ENCODE data around the gene NASP.

Gene NASP

GRCh38 chr1:45550401-45551351 is 33.2 kb upstream of the NASP start, which contains the start of gene AKR1A1:
Gene AKR1A1, plus strand, starts transcription at chr1:45550826. Its CDS starts 10,969 bp downstream, at chr1:45561795.
- H3K4me1 ChIP-seq (ENCODE audit: control insufficient read depth in 1 of 2, insufficient read depth in 2 of 2, low read length in 2 of 2) = peaks cover 0 to 18% of the 10 kb centered on the region in 2 donors
- peak within 1 kb of the TSS; percentile 94 for H3K27ac ChIP-seq (ENCODE audit: low read length)
- peak within 1 kb of the TSS; percentile 86 to 92 for H3K4me3 ChIP-seq (ENCODE audit: low read depth in 1 of 2, low read length in 2 of 2)
- H3K27me3 ChIP-seq (ENCODE audit: low read depth, low read length) = no peaks in the 10 kb centered on the region
- H3K36me3 ChIP-seq (ENCODE audit: control insufficient read depth in 1 of 2, insufficient read depth in 2 of 2, low read length in 2 of 2) = peaks cover 5 to 8% of the 10 kb centered on the region in 2 donors
- no peaks in the 10 kb centered on the region for H3K9me3 ChIP-seq (ENCODE audit: control insufficient read depth in 1 of 2, low read length in 2 of 2)

GRCh38 chr1:45551684-45552083 is 32.2 kb upstream of the NASP start:
- peak overlapping the region; percentile 86 to 92 for H3K4me3 ChIP-seq (ENCODE audit: low read depth in 1 of 2, low read length in 2 of 2)
- no peaks in the 10 kb centered on the region for H3K9me3 ChIP-seq (ENCODE audit: control insufficient read depth in 1 of 2, low read length in 2 of 2)
- peaks cover 8 to 12% of the 10 kb centered on the region in 2 donors for H3K36me3 ChIP-seq (ENCODE audit: control insufficient read depth in 1 of 2, insufficient read depth in 2 of 2, low read length in 2 of 2)
- H3K4me1 ChIP-seq (ENCODE audit: control insufficient read depth in 1 of 2, insufficient read depth in 2 of 2, low read length in 2 of 2) = peaks cover 0 to 18% of the 10 kb centered on the region in 2 donors
- peak overlapping the region; percentile 94 for H3K27ac ChIP-seq (ENCODE audit: low read length)
- no peaks in the 10 kb centered on the region for H3K27me3 ChIP-seq (ENCODE audit: low read depth, low read length)

GRCh38 chr1:45552331-45552730 is 31.5 kb upstream of the NASP start:
- H3K27me3 ChIP-seq (ENCODE audit: low read depth, low read length) = no peaks in the 10 kb centered on the region
- H3K4me3 ChIP-seq (ENCODE audit: low read depth in 1 of 2, low read length in 2 of 2) = peak overlapping the region in 1 of 2 donors; percentile 86
- peak overlapping the region; percentile 5 for H3K27ac ChIP-seq (ENCODE audit: low read length)
- peaks cover 8 to 12% of the 10 kb centered on the region in 2 donors for H3K36me3 ChIP-seq (ENCODE audit: control insufficient read depth in 1 of 2, insufficient read depth in 2 of 2, low read length in 2 of 2)
- no peaks in the 10 kb centered on the region for H3K9me3 ChIP-seq (ENCODE audit: control insufficient read depth in 1 of 2, low read length in 2 of 2)
- H3K4me1 ChIP-seq (ENCODE audit: control insufficient read depth in 1 of 2, insufficient read depth in 2 of 2, low read length in 2 of 2) = peaks cover 0 to 19% of the 10 kb centered on the region in 2 donors

- Histone ChIP-seq H3K9me3 (ENCODE audit: control insufficient read depth in 1 of 2, low read length in 2 of 2) (no peaks in the 10 kb centered on the region), H3K27ac (ENCODE audit: low read length) (no peak overlapping the region), H3K4me1 (ENCODE audit: control insufficient read depth in 1 of 2, insufficient read depth in 2 of 2, low read length in 2 of 2) (peaks cover 0 to 24% of the 10 kb centered on the region in 2 donors), H3K27me3 (ENCODE audit: low read depth, low read length) (no peaks in the 10 kb centered on the region), H3K36me3 (ENCODE audit: control insufficient read depth in 1 of 2, insufficient read depth in 2 of 2, low read length in 2 of 2) (peaks cover 8 to 12% of the 10 kb centered on the region in 2 donors), H3K4me3 (ENCODE audit: low read depth in 1 of 2, low read length in 2 of 2) (no peak overlapping the region)
These were observed 29.6 kb upstream of the NASP start for GRCh38 chr1:45554198-45554597.

- Histone ChIP-seq H3K9me3 (ENCODE audit: control insufficient read depth in 1 of 2, low read length in 2 of 2) (no peaks in the 10 kb centered on the region), H3K4me1 (ENCODE audit: control insufficient read depth in 1 of 2, insufficient read depth in 2 of 2, low read length in 2 of 2) (peaks cover 0 to 8% of the 10 kb centered on the region in 2 donors), H3K27me3 (ENCODE audit: low read depth, low read length) (no peaks in the 10 kb centered on the region), H3K36me3 (ENCODE audit: control insufficient read depth in 1 of 2, insufficient read depth in 2 of 2, low read length in 2 of 2) (peaks cover 15 to 21% of the 10 kb centered on the region in 2 donors), H3K4me3 (ENCODE audit: low read depth in 1 of 2, low read length in 2 of 2) (no peak overlapping the region), H3K27ac (ENCODE audit: low read length) (peak overlapping the region; percentile 6)
These were observed 26.4 kb upstream of the NASP start for GRCh38 chr1:45557422-45557944.

- Histone ChIP-seq H3K27me3 (ENCODE audit: low read depth, low read length) (no peaks in the 10 kb centered on the region), H3K9me3 (ENCODE audit: control insufficient read depth in 1 of 2, low read length in 2 of 2) (no peaks in the 10 kb centered on the region), H3K4me3 (ENCODE audit: low read depth in 1 of 2, low read length in 2 of 2) (no peak overlapping the region), H3K36me3 (ENCODE audit: control insufficient read depth in 1 of 2, insufficient read depth in 2 of 2, low read length in 2 of 2) (peaks cover 35 to 39% of the 10 kb centered on the region in 2 donors), H3K27ac (ENCODE audit: low read length) (no peak overlapping the region), H3K4me1 (ENCODE audit: control insufficient read depth in 1 of 2, insufficient read depth in 2 of 2, low read length in 2 of 2) (peaks cover 0 to 11% of the 10 kb centered on the region in 2 donors)
These were observed 20.0 kb upstream of the NASP start for GRCh38 chr1:45563843-45564242.

- Histone ChIP-seq H3K4me3 (ENCODE audit: low read depth in 1 of 2, low read length in 2 of 2) (no peak overlapping the region), H3K4me1 (ENCODE audit: control insufficient read depth in 1 of 2, insufficient read depth in 2 of 2, low read length in 2 of 2) (peaks cover 0 to 11% of the 10 kb centered on the region in 2 donors), H3K27me3 (ENCODE audit: low read depth, low read length) (no peaks in the 10 kb centered on the region), H3K36me3 (ENCODE audit: control insufficient read depth in 1 of 2, insufficient read depth in 2 of 2, low read length in 2 of 2) (peaks cover 34 to 44% of the 10 kb centered on the region in 2 donors), H3K27ac (ENCODE audit: low read length) (no peak overlapping the region), H3K9me3 (ENCODE audit: control insufficient read depth in 1 of 2, low read length in 2 of 2) (no peaks in the 10 kb centered on the region)
These were observed 17.1 kb upstream of the NASP start for GRCh38 chr1:45566722-45567121.

- Histone ChIP-seq H3K36me3 (ENCODE audit: control insufficient read depth in 1 of 2, insufficient read depth in 2 of 2, low read length in 2 of 2) (peaks cover 31 to 40% of the 10 kb centered on the region in 2 donors), H3K4me1 (ENCODE audit: control insufficient read depth in 1 of 2, insufficient read depth in 2 of 2, low read length in 2 of 2) (peaks cover 0 to 11% of the 10 kb centered on the region in 2 donors), H3K27ac (ENCODE audit: low read length) (no peak overlapping the region)
These were observed 15.9 kb upstream of the NASP start for GRCh38 chr1:45567911-45568310.

GRCh38 chr1:45568421-45568820 is 15.4 kb upstream of the NASP start:
- Histone ChIP-seq H3K27me3 (ENCODE audit: low read depth, low read length) (no peaks in the 10 kb centered on the region), H3K4me1 (ENCODE audit: control insufficient read depth in 1 of 2, insufficient read depth in 2 of 2, low read length in 2 of 2) (peaks cover 0 to 11% of the 10 kb centered on the region in 2 donors), H3K36me3 (ENCODE audit: control insufficient read depth in 1 of 2, insufficient read depth in 2 of 2, low read length in 2 of 2) (peaks cover 31 to 40% of the 10 kb centered on the region in 2 donors), H3K9me3 (ENCODE audit: control insufficient read depth in 1 of 2, low read length in 2 of 2) (no peaks in the 10 kb centered on the region), H3K27ac (ENCODE audit: low read length) (no peak overlapping the region), H3K4me3 (ENCODE audit: low read depth in 1 of 2, low read length in 2 of 2) (no peak overlapping the region)

More at GRCh38 chr1:45567911-45568310, 15.9 kb upstream of the NASP start:
- H3K9me3 ChIP-seq (ENCODE audit: control insufficient read depth in 1 of 2, low read length in 2 of 2) = no peaks in the 10 kb centered on the region
- H3K27me3 ChIP-seq (ENCODE audit: low read depth, low read length) = no peaks in the 10 kb centered on the region
- H3K4me3 ChIP-seq (ENCODE audit: low read depth in 1 of 2, low read length in 2 of 2) = no peak overlapping the region

GRCh38 chr1:45569571-45569961 is 14.3 kb upstream of the NASP start:
- no peak overlapping the region for H3K27ac ChIP-seq (ENCODE audit: low read length)
- H3K4me3 ChIP-seq (ENCODE audit: low read depth in 1 of 2, low read length in 2 of 2) = no peak overlapping the region
- no peaks in the 10 kb centered on the region for H3K9me3 ChIP-seq (ENCODE audit: control insufficient read depth in 1 of 2, low read length in 2 of 2)
- peaks cover 0 to 11% of the 10 kb centered on the region in 2 donors for H3K4me1 ChIP-seq (ENCODE audit: control insufficient read depth in 1 of 2, insufficient read depth in 2 of 2, low read length in 2 of 2)
- H3K27me3 ChIP-seq (ENCODE audit: low read depth, low read length) = no peaks in the 10 kb centered on the region
- H3K36me3 ChIP-seq (ENCODE audit: control insufficient read depth in 1 of 2, insufficient read depth in 2 of 2, low read length in 2 of 2) = peaks cover 24 to 34% of the 10 kb centered on the region in 2 donors

- Histone ChIP-seq H3K27ac (ENCODE audit: low read length) (no peak overlapping the region), H3K36me3 (ENCODE audit: control insufficient read depth in 1 of 2, insufficient read depth in 2 of 2, low read length in 2 of 2) (peaks cover 24 to 34% of the 10 kb centered on the region in 2 donors), H3K9me3 (ENCODE audit: control insufficient read depth in 1 of 2, low read length in 2 of 2) (no peaks in the 10 kb centered on the region), H3K27me3 (ENCODE audit: low read depth, low read length) (no peaks in the 10 kb centered on the region), H3K4me3 (ENCODE audit: low read depth in 1 of 2, low read length in 2 of 2) (no peak overlapping the region), H3K4me1 (ENCODE audit: control insufficient read depth in 1 of 2, insufficient read depth in 2 of 2, low read length in 2 of 2) (peaks cover 0 to 11% of the 10 kb centered on the region in 2 donors)
These were observed 13.8 kb upstream of the NASP start for GRCh38 chr1:45569962-45570581.

Data from muscle layer of duodenum (tissue), 2 donors.